Right kidney (tissue), 1 donor: ENCODE data around the gene NUCKS1.
"Not testable (repeated sequence)": the region's sequence is repeated elsewhere in the genome, so short reads cannot be mapped to it uniquely, and the experiment has no call there.

Source experiments
- DNase-seq: peaks from one replicate; pipeline ENCODE4 v3.0.0-alpha.2; 2016

The NUCKS1 gene

DNA sequence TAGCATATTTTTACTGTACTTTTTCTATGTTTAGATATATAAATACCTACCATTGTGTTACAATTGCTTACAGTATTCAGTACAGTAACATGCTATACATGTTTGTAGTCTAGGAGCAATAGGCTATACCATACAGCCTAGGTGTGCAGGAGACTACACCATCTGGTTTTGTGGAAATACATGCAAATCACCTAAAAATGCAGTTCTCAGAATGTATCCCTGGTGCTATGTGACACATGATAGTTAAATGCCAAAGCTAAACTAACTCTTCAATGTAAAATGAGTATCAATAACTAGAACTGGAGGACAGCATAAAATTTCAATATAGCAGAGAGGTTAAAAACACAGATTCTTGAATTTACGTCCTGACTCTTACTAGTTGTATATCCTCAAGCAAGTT, 14.8 kb downstream of the NUCKS1 start:
- no peak for DNase-seq

- no peak for DNase-seq
Observed at GRCh38 chr1:205733438-205734175, 16.4 kb downstream of the NUCKS1 start.

- no peak for DNase-seq
Observed at GRCh38 chr1:205729945-205730610, 19.9 kb downstream of the NUCKS1 start.

DNA sequence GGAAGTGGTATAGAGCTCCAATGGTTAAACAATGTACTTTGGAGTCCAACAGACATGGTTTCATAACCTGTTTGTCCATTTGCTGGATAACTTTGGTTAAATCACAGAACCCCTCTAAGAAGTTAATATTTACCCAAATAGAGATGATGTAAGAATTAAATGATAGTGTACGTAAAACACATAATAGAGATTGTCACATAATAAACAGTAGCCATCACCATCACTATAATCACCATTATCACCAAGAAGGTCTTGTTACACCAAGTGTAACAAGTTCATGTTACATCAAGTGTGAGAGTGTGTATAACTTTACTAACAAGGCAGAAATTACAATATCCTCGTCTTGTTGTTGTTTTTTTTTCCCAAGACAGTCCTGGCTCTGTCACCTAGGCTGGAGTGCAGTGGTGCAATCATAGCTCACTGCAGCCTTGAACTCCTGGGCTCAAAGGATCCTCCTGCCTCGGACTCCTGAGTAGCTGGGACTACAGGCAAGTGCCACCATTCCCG, 23.3 kb downstream of the NUCKS1 start:
- no peak for DNase-seq

- no peak for DNase-seq
Observed at GRCh38 chr1:205725514-205725913, 24.5 kb downstream of the NUCKS1 start.

DNA sequence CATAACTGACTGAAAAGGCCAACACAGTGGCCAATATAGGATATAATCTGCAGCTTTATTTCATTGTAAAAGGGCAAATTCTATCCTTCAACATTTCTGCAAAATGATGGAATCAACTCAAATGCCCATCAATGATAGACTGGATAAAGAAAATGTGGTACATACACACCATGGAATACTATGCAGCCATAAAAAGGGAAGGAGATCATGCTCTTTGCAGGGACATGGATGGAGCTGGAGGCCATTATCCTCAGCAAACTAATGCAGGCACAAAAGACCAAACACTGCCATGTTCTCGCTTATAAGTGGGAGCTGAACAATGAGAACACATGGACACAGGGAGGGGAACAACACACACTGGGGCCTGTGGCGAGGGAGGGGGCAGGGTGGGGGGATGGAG, 29.2 kb downstream of the NUCKS1 start:
- not testable (repeated sequence) for DNase-seq

GRCh38 chr1:205719762-205720161, 30.2 kb downstream of the NUCKS1 start:
- DNase-seq = no peak

GRCh38 chr1:205719015-205719414, 31.0 kb downstream of the NUCKS1 start:
- no peak for DNase-seq

DNA sequence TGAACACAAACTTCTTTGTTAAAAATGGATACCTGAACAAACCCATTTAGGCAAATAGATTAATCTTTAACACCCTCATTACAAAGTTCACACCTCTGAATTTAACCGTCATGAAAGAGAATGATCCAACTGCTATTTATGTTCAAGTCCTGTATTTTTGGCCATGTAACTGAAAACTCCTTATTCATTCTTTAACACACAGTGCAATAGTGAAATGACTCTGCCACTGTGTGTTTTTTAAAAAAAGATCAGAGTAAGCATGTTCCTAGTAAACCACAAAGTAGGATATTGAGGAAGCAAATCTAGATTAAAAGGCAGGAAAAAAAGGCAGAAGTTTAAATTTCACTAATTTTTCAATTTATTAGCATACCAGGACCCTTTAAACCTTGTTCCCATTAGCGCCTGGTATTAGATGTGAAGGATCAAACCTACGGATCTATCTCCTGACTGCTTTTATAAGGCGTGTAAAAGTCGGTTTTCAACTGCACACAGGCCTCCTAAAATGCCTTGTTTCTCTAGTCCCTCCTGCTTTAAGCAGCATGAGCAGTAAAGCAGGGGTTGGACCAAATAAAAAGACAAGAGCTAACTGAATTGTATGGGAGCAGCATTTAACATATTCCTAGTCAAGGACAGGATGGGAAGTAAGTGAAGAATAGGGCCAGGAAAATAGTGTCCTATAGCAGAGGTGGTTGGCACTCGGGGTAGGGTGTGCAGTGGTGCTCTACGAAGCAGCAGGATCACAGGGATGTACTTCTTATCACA, 33.4 kb downstream of the NUCKS1 start:
- DNase-seq = no peak

- no peak for DNase-seq
Observed at GRCh38 chr1:205715628-205716027, 34.4 kb downstream of the NUCKS1 start.

DNA sequence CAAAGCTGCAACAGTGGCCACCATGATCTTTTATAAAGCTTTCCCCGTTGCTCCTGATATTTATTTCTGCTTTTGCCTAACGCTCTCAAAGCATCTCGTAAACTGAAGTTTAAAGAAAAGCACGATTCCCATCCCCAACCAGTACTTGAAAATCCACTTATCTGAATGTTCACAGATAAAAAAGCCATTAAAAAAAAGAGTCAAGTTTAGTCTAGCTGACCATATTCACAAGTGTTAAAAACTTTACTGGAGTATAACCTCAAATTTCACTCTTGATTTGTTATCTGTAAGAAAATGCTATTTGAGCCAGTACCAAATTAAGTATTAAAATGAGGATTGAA, 35.1 kb downstream of the NUCKS1 start:
- no peak for DNase-seq

DNA sequence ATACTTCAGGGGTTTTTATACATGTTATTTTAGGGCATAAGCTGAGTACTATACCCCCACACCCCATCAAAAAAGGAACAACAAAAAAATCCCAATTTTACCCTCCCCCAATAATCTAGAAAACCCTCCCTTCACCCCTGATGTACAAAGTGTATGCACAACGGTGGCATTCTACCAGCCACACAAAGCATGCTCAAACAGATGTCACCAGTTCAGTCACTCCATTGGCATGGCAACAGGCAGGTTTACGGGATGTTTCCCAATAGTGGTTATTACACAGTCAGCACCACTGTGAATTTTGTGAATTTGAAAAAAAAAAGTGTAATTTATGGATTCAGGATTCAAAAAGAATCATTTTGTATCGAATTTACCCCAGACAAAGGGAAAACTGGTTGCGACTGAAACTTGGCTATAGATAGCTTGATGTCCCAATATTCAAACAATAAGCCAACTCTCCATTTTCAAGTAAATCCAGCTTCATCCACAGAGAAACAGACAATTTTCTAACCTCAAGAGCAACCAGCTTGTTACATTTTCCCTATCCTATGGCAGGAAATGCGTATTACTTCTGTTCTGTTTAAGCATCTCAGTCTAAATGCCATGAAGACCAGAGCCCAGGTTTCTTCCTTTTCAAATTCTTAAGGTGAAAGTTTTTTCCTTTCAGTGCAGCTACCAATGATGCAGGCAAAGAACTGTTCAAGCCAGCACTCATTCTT, 35.6 kb downstream of the NUCKS1 start:
- DNase-seq = no peak

DNA sequence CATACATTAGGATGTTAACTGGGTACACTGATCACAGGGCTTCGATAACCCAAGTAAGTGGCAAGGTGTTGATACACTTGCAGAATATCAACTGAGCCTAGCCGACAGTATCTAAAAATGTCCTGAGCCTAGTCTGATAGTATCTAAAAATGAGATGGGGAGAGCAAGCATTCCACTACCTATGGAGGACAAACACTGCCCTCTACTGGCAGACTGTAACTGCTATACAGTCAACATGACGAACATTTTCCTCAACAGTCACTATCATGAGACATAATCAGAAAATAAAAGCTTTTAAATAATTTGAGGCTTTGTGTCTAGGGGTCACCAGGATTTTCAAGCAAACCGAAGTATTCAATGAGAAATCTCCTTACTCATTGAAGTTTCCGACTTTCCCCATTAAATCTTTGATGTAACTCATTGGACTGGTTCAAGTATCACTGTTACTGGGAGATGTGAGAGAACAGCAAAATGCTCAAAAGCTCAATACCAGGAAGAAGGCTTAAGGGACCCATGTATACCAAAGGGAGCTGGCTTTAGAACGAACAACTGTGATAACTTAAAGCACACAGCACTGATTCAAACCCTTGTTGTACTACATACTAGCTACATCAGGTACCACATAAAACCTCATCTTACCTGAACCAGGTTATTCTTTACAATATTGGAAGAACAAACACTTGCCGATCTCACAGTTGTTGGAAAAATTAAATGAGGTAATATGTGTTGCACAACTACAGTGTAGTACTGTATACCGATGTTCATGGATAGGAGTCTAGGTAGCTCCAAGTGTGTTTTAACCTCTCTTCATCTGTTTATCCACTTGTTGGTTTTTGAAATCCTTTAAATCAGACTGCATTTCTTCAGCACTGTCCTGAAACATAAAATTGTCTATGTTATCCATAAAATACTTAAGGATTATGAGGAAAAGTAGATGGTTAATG, 38.6 kb downstream of the NUCKS1 start:
- DNase-seq = no peak

- no peak for DNase-seq
Observed at GRCh38 chr1:205710201-205711062, 39.5 kb downstream of the NUCKS1 start.

DNA sequence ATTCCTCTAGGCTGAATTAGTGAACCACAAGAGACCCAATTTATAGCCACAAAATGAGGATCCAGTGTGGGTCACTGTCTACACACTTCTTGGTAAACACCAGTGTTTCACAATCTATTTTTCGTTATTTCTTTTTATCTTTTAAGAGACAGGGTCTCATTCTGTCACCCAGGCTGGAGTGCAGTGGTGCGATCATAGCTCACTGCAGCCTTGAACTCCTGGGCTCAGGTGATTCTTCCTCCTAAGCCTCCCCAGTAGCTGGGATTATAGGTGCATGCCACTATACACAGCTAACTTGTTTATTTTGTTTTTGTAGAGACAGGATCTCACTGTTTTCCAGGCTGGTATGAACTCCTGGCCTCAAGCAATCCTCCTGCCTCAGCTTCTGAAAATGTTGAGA, 40.3 kb downstream of the NUCKS1 start:
- DNase-seq = no peak

DNA sequence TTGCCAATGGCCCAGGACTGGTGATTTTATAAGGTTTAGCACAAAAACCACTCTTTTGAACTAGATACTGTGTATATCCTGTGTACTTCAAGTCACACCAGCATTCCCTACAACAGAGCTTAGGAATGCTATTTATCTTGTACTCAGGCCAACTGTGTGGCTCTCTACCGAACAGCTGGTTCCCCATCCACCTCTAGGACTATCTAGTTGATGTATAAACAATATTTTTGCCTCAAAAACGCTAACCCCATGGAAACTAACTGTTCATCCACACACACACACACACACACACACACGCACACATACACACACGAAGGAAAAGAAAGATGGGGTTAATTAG, 41.0 kb downstream of the NUCKS1 start:
- DNase-seq = no peak

DNA sequence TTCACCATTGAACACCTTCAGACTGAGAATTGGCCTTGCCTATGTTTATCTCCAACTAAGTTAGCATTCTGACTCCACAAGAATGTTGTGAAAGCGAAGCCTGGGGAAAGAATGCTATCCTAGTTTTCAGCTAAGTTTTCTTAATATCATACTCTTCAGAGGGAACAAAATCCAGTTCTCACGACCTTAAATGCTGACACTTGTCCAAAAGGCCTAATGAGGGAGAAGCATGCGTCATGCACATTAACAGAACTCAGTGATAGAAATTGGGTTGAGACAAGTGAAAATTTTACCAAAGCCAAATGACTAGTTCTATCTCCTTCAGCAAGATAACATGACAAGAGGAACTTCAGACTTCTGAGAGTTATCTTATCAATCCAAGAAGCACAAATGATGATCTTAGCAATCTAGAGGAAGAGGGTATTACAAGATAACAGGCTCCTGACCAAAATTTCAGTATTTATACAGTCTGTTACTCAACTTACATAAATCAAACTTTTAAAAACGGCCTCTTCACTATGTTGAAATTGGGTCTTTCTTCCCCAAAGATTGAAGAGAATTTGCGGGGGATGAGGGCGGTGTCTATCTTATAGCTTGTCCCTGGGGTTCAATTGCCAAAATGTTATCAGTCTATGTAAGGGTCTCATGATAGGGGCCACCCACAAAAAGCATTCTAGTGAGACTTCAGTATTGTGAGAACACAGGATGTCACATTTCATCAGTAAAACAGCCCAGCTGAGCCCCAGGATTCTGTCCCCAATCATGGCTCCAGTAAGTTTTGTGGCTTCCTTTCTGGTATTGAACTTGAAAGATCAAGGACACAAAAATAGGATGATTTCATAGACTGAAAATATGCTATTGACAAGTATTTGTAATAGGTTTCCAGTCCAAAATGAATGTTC, 43.1 kb downstream of the NUCKS1 start:
- no peak for DNase-seq

DNA sequence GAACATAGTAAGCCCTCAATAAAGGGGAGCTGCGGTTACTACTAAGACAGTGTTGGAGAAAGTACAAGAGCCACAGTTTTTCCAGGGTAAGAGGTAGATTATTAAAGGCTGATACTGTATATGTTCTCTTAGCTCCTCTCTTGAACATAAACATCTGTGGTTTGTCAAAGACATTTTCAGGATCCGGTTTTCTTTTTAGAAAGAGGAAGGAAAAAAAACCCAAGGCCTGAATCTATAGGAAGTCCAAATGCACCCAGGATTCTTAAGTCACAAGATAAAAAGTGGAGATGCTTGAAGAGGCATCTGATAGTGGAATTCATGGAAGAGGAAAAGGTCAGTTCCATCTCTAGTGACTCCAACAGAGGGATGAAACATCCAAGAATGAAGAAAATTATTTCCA, 45.1 kb downstream of the NUCKS1 start:
- DNase-seq = no peak

GRCh38 chr1:205703072-205703471, 46.9 kb downstream of the NUCKS1 start:
- no peak for DNase-seq

GRCh38 chr1:205701891-205702290, 48.1 kb downstream of the NUCKS1 start:
- DNase-seq = no peak
